Breast epithelium (tissue), 4 donors: ENCODE measurements around the gene UPK1B. TPM values are rescaled to one million over a fixed set of nuclear protein-coding genes. Genes with fewer than 3 reads are reported as not detected.

Experiments
- DNase-seq, 2 donors: peaks; one replicate each; pipeline ENCODE4 v3.0.0-alpha.2; 2019; ENCODE audit warnings: low spot score in 2 of 2
- H3K27ac ChIP-seq, 2 donors: fragments of 200-600 bp; sonication (generic) in 1 of 2; one replicate each; pipeline ENCODE4 v1.5.1; 2016 to 2019; ENCODE audit warnings: mild to moderate bottlenecking in 1 of 2
- H3K27me3 ChIP-seq, 2 donors: fragments of 200-600 bp; sonication (generic) in 1 of 2; one replicate each; pipeline versions ENCODE4 v1.5.1 to v1.6.0; 2017 to 2019; ENCODE audit warnings: control low read depth in 1 of 2, mild to moderate bottlenecking in 1 of 2
- H3K36me3 ChIP-seq: fragments of 200-600 bp; one replicate; pipeline ENCODE4 v1.5.1; 2019
- H3K4me1 ChIP-seq, 2 donors: fragments of 200-600 bp; sonication (generic); one replicate each; pipeline ENCODE4 v1.5.1; 2016 to 2019; ENCODE audit warnings: control low read depth in 1 of 2
- H3K4me3 ChIP-seq, 3 donors: fragments of 200-600 bp; sonication (generic); 1 replicate in 2 of 3; 2 replicates in 1 of 3; pipeline ENCODE4 v1.5.1; 2016 to 2019; ENCODE audit warnings: mild to moderate bottlenecking in 3 of 3, moderate library complexity in 2 of 3
- H3K9me3 ChIP-seq, 2 donors: fragments of 200-600 bp; sonication (generic) in 1 of 2; one replicate each; pipeline ENCODE4 v1.5.1; 2016 to 2019; ENCODE audit warnings: control low read depth in 1 of 2
- POLR2A ChIP-seq: fragments of 450-650 bp; IDR thresholded peaks from one replicate; pipeline ENCODE4 v1.6.1; 2016; ENCODE audit warnings: antibody characterized with exemption, mild to moderate bottlenecking, moderate library complexity
- POLR2AphosphoS5 ChIP-seq, 3 donors: sonication (generic); formaldehyde crosslinking; IDR thresholded peaks; one replicate each; pipeline ENCODE4 v1.6.1; 2017; ENCODE audit warnings: antibody characterized with exemption in 3 of 3
- intact Hi-C: fragments of 100-400 bp; cut with DNase I; formaldehyde crosslinking; loops from one replicate; pipeline ENCODE4 v1.15.1; 2023; ENCODE audit warnings: low total_unique reads
- total RNA-seq, 3 donors: library from RNA; depleted of rRNA; stranded (reverse); fragments of >200 nt; gene quantifications; one replicate each; pipeline ENCODE4 v1.1.0, GENCODE V29; 2016
- TF ChIP-seq, protein P1 (sequence below), 3 donors: fragments of 450-650 bp; IDR thresholded peaks; one replicate each; pipeline ENCODE4 v1.5.1; 2016 to 2017; ENCODE audit warnings: antibody characterized with exemption in 3 of 3, mild to moderate bottlenecking in 3 of 3, moderate library complexity in 3 of 3

UPK1B gene
- total RNA-seq, 3 donors from 2014 or later: 6.7 TPM; not detected in 2

DNA sequence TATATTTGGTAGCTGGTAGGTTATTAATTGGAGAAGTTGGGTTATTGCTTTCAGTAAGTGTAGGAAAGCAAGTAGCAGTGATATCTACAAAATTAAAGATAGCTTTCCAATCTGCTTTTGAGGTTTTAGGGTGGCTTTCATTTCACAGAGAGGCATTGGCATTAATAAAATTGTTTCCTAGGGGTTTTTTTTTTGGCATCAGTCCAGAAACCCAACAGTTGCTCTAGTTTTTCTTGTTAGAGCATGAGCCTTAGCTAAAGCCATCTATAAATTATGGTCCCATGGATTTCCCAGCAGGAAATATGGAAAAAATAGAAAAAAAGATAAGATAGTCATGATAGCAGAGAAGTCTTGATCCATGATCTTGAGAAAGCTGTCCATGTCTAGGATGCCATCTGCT lies 70.3 kb downstream of the UPK1B start:
- Histone ChIP-seq H3K27ac (no peak overlapping the region), H3K36me3 (no peaks in the 10 kb centered on the region), H3K4me3 (no peak overlapping the region), H3K9me3 (peaks cover 0 to 11% of the 10 kb centered on the region in 2 donors), H3K27me3 (no peaks in the 10 kb centered on the region), H3K4me1 (no peaks in the 10 kb centered on the region)
- TF ChIP-seq, protein P1, sequence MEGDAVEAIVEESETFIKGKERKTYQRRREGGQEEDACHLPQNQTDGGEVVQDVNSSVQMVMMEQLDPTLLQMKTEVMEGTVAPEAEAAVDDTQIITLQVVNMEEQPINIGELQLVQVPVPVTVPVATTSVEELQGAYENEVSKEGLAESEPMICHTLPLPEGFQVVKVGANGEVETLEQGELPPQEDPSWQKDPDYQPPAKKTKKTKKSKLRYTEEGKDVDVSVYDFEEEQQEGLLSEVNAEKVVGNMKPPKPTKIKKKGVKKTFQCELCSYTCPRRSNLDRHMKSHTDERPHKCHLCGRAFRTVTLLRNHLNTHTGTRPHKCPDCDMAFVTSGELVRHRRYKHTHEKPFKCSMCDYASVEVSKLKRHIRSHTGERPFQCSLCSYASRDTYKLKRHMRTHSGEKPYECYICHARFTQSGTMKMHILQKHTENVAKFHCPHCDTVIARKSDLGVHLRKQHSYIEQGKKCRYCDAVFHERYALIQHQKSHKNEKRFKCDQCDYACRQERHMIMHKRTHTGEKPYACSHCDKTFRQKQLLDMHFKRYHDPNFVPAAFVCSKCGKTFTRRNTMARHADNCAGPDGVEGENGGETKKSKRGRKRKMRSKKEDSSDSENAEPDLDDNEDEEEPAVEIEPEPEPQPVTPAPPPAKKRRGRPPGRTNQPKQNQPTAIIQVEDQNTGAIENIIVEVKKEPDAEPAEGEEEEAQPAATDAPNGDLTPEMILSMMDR (IDR thresholded peaks at IDR 0.05): no peak
- no peak for TF ChIP-seq POLR2A
- no peak for TF ChIP-seq POLR2AphosphoS5 (IDR thresholded peaks at IDR 0.05)
- no peak for DNase-seq
- intact Hi-C loops: no loop called here

DNA sequence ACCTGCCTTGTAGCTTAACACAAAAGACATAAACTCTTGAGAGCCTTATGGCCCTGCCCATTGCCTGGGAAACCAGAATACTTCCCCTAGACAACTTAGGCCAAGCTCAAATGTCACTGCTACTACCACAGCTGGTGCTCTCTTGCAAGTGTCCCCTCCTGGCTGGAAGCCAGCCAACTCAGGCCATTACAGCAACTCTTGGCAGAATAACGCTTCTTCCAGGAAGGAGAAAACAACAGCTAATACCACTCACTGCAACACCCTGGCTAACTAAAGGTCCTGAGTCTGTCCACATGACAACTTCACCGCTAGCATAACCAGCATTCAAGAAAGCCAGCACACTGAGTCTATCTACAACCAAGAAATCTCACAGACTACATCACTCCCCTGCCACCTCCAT lies 72.4 kb downstream of the UPK1B start:
- no peak for DNase-seq
- peaks cover 0 to 14% of the 10 kb centered on the region in 2 donors for H3K9me3 ChIP-seq
- TF ChIP-seq POLR2A (no peak), POLR2AphosphoS5 (IDR thresholded peaks at IDR 0.05) (no peak)
- TF ChIP-seq, protein P1 (IDR thresholded peaks at IDR 0.05): no peak
- H3K4me1 ChIP-seq: no peaks in the 10 kb centered on the region
- no peaks in the 10 kb centered on the region for H3K27me3 ChIP-seq
- H3K36me3 ChIP-seq: no peaks in the 10 kb centered on the region
- H3K4me3 ChIP-seq: no peak overlapping the region
- intact Hi-C loops: no loop called here
- no peak overlapping the region for H3K27ac ChIP-seq

Other genes starting within 250 kb of the UPK1B start
- 1 to 10 TPM in 2 of 3 donors, under 1 TPM in 1; under 0.01 to 1.9 (median 1.3) TPM for gene IGSF11, start 138.8 kb upstream of the UPK1B start, total RNA-seq
- not detected for gene TEX55, start 27.4 kb upstream of the UPK1B start, total RNA-seq
- gene B4GALT4, start 67.3 kb downstream of the UPK1B start, total RNA-seq: 10 to 100 TPM; 14.1 to 22.5 (median 19.3) TPM
- gene ARHGAP31, start 120.8 kb downstream of the UPK1B start, total RNA-seq: 10 to 100 TPM; 11.6 to 19.3 (median 18.2) TPM